Activated T-helper 17 cell treated with anti-CD3 and anti-CD28 coated beads, Interleukin-2, amount 50 U/mL, for 72 hours (primary cell): ENCODE results near the gene KLHL29. TPM values are rescaled to one million over a fixed set of nuclear protein-coding genes. Genes with fewer than 3 reads are reported as not detected.
A peak's percentile ranks its signal among the peaks of the same experiment; 100 is the strongest.
"Not testable (repeated sequence)": the region's sequence is repeated elsewhere in the genome, so short reads cannot be mapped to it uniquely, and the experiment has no call there.

Source experiments
- ATAC-seq: fragments of 150-1000 bp; cut with Tn5 transposase; replicated peaks from 2 replicates; pipeline ENCODE4 v1.10.0; 2021; ENCODE audit warnings: mild to moderate bottlenecking, moderate library complexity
- H3K27ac Mint-ChIP-seq: one replicate; pipeline ENCODE4 v1.8.0; 2022; ENCODE audit warnings: mixed read lengths
- H3K27me3 Mint-ChIP-seq: one replicate; pipeline ENCODE4 v1.8.0; 2022; ENCODE audit warnings: mixed read lengths
- H3K36me3 Mint-ChIP-seq: one replicate; pipeline ENCODE4 v1.8.0; 2022; ENCODE audit warnings: low read depth, mild to moderate bottlenecking, mixed read lengths
- H3K4me1 Mint-ChIP-seq: one replicate; pipeline ENCODE4 v1.8.0; 2022; ENCODE audit warnings: mixed read lengths
- H3K4me3 Mint-ChIP-seq: one replicate; pipeline ENCODE4 v1.8.0; 2022; ENCODE audit warnings: mild to moderate bottlenecking, mixed read lengths
- H3K9me3 Mint-ChIP-seq: one replicate; pipeline ENCODE4 v1.8.0; 2022; ENCODE audit warnings: mixed read lengths
- total RNA-seq, 2 donors: library from RNA; stranded (reverse); gene quantifications; one replicate each; pipeline ENCODE4 v1.2.3, GENCODE V29; 2022

The KLHL29 gene
- total RNA-seq = under 1 TPM; 0.26 to 0.56 TPM

- H3K27ac Mint-ChIP-seq = no peak within 1 kb of the TSS
- H3K36me3 Mint-ChIP-seq = peaks cover 6% of the 10 kb centered on the region
- peaks cover 61% of the 10 kb centered on the region for H3K27me3 Mint-ChIP-seq
- H3K4me3 Mint-ChIP-seq = peak within 1 kb of the TSS; percentile 75
- peak; percentile 64 for ATAC-seq
- H3K9me3 Mint-ChIP-seq = no peaks in the 10 kb centered on the region
- peaks cover 24% of the 10 kb centered on the region for H3K4me1 Mint-ChIP-seq
Observed at GRCh38 chr2:23384551-23385343, at the start of gene KLHL29. TSS of gene KLHL29 (plus strand) at chr2:23385179. CDS start at chr2:23562197, 177,018 bp downstream.

GRCh38 chr2:23335550-23335949 lies 49.4 kb upstream of the KLHL29 start:
- no peaks in the 10 kb centered on the region for H3K4me1 Mint-ChIP-seq
- H3K36me3 Mint-ChIP-seq = no peaks in the 10 kb centered on the region
- no peak overlapping the region for H3K27ac Mint-ChIP-seq
- H3K27me3 Mint-ChIP-seq = peaks cover 19% of the 10 kb centered on the region
- no peak overlapping the region for H3K4me3 Mint-ChIP-seq
- no peaks in the 10 kb centered on the region for H3K9me3 Mint-ChIP-seq
- ATAC-seq = no peak

- no peak for ATAC-seq
- H3K4me3 Mint-ChIP-seq = no peak overlapping the region
Observed at GRCh38 chr2:23342075-23342474, 42.9 kb upstream of the KLHL29 start.

GRCh38 chr2:23346029-23346428 lies 39.0 kb upstream of the KLHL29 start:
- Mint-ChIP-seq H3K27me3 (peaks cover 5% of the 10 kb centered on the region), H3K36me3 (no peaks in the 10 kb centered on the region), H3K9me3 (no peaks in the 10 kb centered on the region), H3K4me3 (no peak overlapping the region), H3K27ac (no peak overlapping the region), H3K4me1 (no peaks in the 10 kb centered on the region)
- no peak for ATAC-seq

More at GRCh38 chr2:23342075-23342474, 42.9 kb upstream of the KLHL29 start:
- Mint-ChIP-seq H3K36me3 (no peaks in the 10 kb centered on the region), H3K9me3 (no peaks in the 10 kb centered on the region), H3K4me1 (no peaks in the 10 kb centered on the region), H3K27ac (no peak overlapping the region), H3K27me3 (peaks cover 10% of the 10 kb centered on the region)

GRCh38 chr2:23346781-23347180 lies 38.2 kb upstream of the KLHL29 start:
- Mint-ChIP-seq H3K27me3 (peaks cover 5% of the 10 kb centered on the region), H3K36me3 (no peaks in the 10 kb centered on the region), H3K9me3 (no peaks in the 10 kb centered on the region), H3K4me3 (no peak overlapping the region), H3K27ac (no peak overlapping the region), H3K4me1 (no peaks in the 10 kb centered on the region)
- ATAC-seq = no peak

GRCh38 chr2:23347471-23348092 lies 37.4 kb upstream of the KLHL29 start:
- Mint-ChIP-seq H3K27ac (no peak overlapping the region), H3K9me3 (no peaks in the 10 kb centered on the region), H3K4me1 (no peaks in the 10 kb centered on the region), H3K4me3 (no peak overlapping the region), H3K27me3 (peaks cover 8% of the 10 kb centered on the region), H3K36me3 (no peaks in the 10 kb centered on the region)
- no peak for ATAC-seq

- H3K36me3 Mint-ChIP-seq, H3K9me3 Mint-ChIP-seq, H3K4me1 Mint-ChIP-seq: not testable (repeated sequence)
Observed at GRCh38 chr2:23348093-23348481, 36.9 kb upstream of the KLHL29 start.

GRCh38 chr2:23349508-23349907 lies 35.5 kb upstream of the KLHL29 start:
- no peaks in the 10 kb centered on the region for H3K4me1 Mint-ChIP-seq
- no peak overlapping the region for H3K4me3 Mint-ChIP-seq
- ATAC-seq = no peak
- no peak overlapping the region for H3K27ac Mint-ChIP-seq
- H3K36me3 Mint-ChIP-seq = no peaks in the 10 kb centered on the region
- H3K27me3 Mint-ChIP-seq = peaks cover 22% of the 10 kb centered on the region
- H3K9me3 Mint-ChIP-seq = no peaks in the 10 kb centered on the region

More at GRCh38 chr2:23348093-23348481, 36.9 kb upstream of the KLHL29 start:
- not testable (repeated sequence) for H3K4me3 Mint-ChIP-seq, H3K27ac Mint-ChIP-seq, ATAC-seq
- peaks cover 11% of the 10 kb centered on the region for H3K27me3 Mint-ChIP-seq

- no peak overlapping the region for H3K27ac Mint-ChIP-seq
- H3K4me3 Mint-ChIP-seq = no peak overlapping the region
- no peaks in the 10 kb centered on the region for H3K4me1 Mint-ChIP-seq
- H3K36me3 Mint-ChIP-seq = no peaks in the 10 kb centered on the region
- H3K27me3 Mint-ChIP-seq = peaks cover 28% of the 10 kb centered on the region
- no peaks in the 10 kb centered on the region for H3K9me3 Mint-ChIP-seq
- no peak for ATAC-seq
Observed at GRCh38 chr2:23350041-23350791, 34.8 kb upstream of the KLHL29 start.

- Mint-ChIP-seq H3K9me3 (no peaks in the 10 kb centered on the region), H3K36me3 (no peaks in the 10 kb centered on the region), H3K4me3 (no peak overlapping the region), H3K27me3 (peaks cover 28% of the 10 kb centered on the region), H3K27ac (no peak overlapping the region), H3K4me1 (no peaks in the 10 kb centered on the region)
- no peak for ATAC-seq
Observed at GRCh38 chr2:23350792-23351355, 34.1 kb upstream of the KLHL29 start.

GRCh38 chr2:23351388-23352141 lies 33.4 kb upstream of the KLHL29 start:
- H3K4me3 Mint-ChIP-seq = no peak overlapping the region
- H3K36me3 Mint-ChIP-seq = no peaks in the 10 kb centered on the region
- no peak overlapping the region for H3K27ac Mint-ChIP-seq
- H3K27me3 Mint-ChIP-seq = peaks cover 26% of the 10 kb centered on the region
- H3K4me1 Mint-ChIP-seq = no peaks in the 10 kb centered on the region
- ATAC-seq = peak; percentile 70
- H3K9me3 Mint-ChIP-seq = no peaks in the 10 kb centered on the region

GRCh38 chr2:23354554-23354953 lies 30.4 kb upstream of the KLHL29 start:
- no peak overlapping the region for H3K27ac Mint-ChIP-seq
- peaks cover 27% of the 10 kb centered on the region for H3K27me3 Mint-ChIP-seq
- H3K4me3 Mint-ChIP-seq = no peak overlapping the region
- H3K4me1 Mint-ChIP-seq = no peaks in the 10 kb centered on the region
- ATAC-seq = no peak
- H3K9me3 Mint-ChIP-seq = no peaks in the 10 kb centered on the region
- H3K36me3 Mint-ChIP-seq = no peaks in the 10 kb centered on the region

GRCh38 chr2:23355001-23355400 lies 30.0 kb upstream of the KLHL29 start:
- no peaks in the 10 kb centered on the region for H3K36me3 Mint-ChIP-seq
- no peaks in the 10 kb centered on the region for H3K9me3 Mint-ChIP-seq
- no peaks in the 10 kb centered on the region for H3K4me1 Mint-ChIP-seq
- no peak overlapping the region for H3K27ac Mint-ChIP-seq
- peaks cover 27% of the 10 kb centered on the region for H3K27me3 Mint-ChIP-seq
- H3K4me3 Mint-ChIP-seq = no peak overlapping the region
- no peak for ATAC-seq

GRCh38 chr2:23356711-23357110 lies 28.3 kb upstream of the KLHL29 start:
- H3K4me3 Mint-ChIP-seq = no peak overlapping the region
- H3K9me3 Mint-ChIP-seq = no peaks in the 10 kb centered on the region
- no peaks in the 10 kb centered on the region for H3K4me1 Mint-ChIP-seq
- H3K36me3 Mint-ChIP-seq = no peaks in the 10 kb centered on the region
- peaks cover 38% of the 10 kb centered on the region for H3K27me3 Mint-ChIP-seq
- H3K27ac Mint-ChIP-seq = no peak overlapping the region
- ATAC-seq = no peak
